Hematopoietic multipotent progenitor cell (in vitro differentiated cells): ENCODE results near the gene SCRN3. TPM values are rescaled to one million over a fixed set of nuclear protein-coding genes. Genes with fewer than 3 reads are reported as not detected.
"Not testable (repeated sequence)": the region's sequence is repeated elsewhere in the genome, so short reads cannot be mapped to it uniquely, and the experiment has no call there.

ENCODE experiments used
- DNase-seq, 3 donors: peaks; one replicate each; pipeline ENCODE4 v3.0.0-alpha.2; 2011 to 2015; ENCODE audit warnings: low read depth in 2 of 3, low spot score in 2 of 3
- total RNA-seq: library from RNA; depleted of rRNA; stranded (reverse); fragments of >200 nt; gene quantifications from one replicate; pipeline ENCODE4 v1.2.3, GENCODE V29; 2012

Gene SCRN3
- total RNA-seq, 1 donor, result 17.5 TPM

DNA sequence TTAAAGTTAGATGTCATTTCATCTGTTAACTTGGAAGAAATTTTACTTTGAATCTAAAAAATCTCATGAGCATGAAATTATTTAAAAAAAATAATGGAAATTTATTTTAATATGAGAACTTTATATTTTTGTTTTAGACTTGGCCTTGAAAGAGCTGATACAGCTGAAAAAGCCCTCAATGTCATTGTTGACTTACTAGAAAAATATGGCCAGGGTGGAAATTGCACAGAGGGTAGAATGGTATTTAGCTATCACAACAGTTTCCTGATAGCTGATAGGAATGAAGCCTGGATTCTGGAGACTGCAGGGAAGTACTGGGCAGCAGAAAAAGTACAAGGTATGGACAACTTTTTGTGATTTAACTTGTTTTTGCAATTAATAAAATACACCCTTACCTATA, 5.3 kb downstream of the SCRN3 start:
- no peak for DNase-seq

DNA sequence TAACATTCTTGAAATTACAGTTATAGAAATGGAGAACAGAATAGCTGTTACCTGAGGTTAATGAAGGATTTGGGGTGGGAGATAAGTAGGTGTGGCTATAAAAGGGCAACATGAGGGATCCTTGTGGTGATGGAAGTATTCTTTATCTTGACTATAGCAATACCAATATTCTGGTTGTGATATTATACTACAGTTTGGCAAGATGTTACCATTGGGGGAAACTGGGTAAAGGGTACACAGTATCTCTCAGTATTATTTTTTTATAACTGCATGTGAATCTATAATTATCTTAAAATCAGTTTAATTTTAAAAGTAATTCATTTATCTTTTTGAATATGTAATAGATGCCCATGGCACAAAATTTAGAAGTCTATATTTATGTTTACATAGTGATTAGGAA, 8.1 kb downstream of the SCRN3 start:
- no peak for DNase-seq

DNA sequence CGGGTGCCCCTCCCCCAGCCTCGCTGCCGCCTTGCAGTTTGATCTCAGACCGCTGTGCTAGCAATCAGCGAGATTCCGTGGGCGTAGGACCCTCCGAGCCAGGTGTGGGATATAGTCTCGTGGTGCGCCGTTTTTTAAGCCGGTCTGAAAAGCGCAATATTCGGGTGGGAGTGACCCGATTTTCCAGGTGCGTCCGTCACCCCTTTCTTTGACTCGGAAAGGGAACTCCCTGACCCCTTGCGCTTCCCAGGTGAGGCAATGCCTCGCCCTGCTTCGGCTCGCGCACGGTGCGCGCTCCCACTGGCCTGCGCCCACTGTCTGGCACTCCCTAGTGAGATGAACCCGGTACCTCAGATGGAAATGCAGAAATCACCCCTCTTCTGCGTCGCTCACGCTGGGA, 14.5 kb downstream of the SCRN3 start:
- DNase-seq, result not testable (repeated sequence)

DNA sequence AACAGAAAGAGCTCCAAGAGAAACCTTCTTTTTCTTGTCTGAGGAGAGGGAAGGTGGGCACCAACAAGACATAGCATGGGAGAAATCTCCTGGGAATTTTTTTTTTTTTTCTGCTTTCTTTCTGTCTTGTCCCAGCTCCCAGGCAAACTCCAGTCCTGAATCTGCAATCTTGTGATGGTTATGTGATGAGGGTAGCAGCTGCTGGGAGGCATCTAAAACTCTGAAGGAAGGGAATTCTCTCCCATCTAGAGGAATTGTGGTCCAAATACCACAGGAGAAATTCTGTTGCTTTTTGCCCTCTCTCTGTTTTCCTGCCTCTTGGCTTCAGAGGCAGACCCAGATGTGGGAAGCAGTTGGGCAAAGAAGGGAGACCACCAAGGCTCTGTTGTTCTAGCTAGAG, 16.7 kb downstream of the SCRN3 start:
- DNase-seq, result no peak

DNA sequence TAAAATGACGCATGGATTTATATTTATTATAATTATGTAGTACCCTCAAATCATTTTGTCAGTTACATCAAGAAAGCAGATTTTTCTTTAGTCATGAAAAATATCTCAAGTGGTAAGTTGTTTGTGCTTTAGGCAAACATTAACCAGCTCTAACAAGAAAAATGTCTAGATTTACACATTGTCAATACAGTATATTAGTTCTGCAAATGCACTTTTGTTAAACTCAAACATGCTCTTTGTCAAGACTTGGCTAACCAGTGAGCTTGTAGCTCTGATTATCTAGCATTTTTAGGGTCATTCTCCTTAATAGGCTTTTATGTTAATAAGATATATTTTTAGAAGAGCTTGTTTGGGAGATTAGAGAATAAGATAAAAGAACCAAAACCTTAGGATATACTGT, 32.7 kb downstream of the SCRN3 start:
- DNase-seq, result no peak

DNA sequence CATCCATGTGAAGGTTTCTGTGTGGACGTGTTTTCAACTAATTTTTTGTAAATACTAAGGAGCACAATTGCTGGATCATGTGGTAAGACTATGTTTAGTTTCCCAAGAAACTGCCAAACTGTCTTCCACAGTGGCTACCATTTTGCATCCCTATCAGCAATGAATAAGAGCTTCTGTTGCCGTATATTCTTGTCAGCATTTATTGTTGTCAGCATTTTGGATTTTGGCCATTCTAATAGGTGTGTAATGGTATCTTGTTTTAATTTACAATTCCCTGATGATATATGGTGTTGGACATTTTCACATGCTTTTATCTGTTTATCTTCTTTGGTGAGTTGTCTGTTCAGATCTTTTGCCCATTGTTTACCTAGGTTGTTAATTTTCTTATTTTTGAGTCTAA, 34.5 kb downstream of the SCRN3 start:
- no peak for DNase-seq

DNA sequence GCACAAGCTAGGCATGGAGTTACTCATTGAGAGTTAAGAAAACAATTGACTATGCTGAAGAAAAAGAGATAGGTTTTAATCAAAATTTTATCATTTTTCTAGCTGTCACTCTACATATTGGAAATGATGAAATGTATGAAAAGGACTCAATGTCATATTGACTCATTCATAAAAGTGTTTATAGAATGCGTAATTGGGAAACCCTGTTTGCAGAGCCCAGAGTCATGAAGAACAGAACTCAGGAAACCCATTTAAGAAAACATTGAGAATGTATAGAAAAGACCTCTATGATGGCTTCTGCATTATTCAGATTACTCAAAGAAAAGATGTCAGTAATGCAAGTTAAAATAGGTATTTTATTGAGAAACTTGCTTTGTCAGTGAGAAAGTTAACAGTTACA, 36.4 kb downstream of the SCRN3 start:
- DNase-seq, result no peak

DNA sequence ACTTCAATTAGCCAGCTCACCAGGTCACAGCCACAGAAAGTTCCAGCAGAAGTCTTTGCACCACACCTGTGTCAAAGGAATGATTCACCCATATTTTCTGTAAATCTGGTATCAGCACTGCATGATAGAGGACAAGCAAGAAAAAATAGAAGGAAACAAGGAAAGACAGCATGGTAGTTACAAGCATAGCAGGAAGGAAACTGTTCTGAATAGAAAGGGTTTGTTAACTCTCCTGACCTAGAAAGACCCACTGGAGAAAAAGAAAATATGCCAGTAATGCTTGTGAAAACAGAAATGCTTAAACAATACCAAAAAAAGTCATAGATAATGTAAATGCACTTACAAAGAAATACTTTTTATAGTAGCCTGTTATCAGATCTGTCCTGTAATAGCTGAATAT, 40.8 kb downstream of the SCRN3 start:
- DNase-seq, result no peak

DNA sequence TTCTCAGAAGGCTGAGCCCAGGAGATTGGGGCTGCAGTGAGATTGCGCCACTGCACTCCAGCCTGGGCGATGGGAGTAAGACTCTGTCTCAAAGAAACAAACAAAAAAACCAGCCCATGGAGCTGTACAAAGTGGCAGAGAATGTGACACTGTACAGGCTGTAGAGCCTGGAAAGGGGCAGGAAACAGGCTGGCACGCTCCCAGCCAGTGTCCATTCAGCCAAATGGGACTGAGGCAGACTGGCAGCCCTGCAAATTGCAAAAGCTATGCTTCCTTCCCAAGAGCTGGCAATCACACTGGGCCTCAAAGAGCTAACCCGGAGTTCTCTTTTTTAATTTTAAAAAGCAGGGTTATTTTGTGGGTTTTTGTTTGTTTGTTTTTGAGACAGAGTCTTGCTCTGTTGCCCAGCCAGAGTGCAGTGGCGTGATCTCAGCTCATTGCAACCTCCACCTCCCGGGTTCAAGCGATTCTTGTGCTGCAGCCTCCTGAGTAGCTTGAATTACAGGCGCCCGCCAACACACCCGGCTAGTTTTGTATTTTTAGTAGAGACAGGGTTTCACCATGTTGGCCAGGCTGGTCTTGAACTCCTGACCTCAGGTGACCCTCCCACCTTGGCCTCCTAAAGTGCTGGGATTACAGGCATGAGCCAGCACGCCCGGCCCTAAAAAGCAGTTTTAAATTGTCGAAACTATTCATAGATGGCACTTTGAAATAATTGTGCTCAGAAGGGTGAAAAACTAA, 42.8 kb downstream of the SCRN3 start:
- no peak for DNase-seq

DNA sequence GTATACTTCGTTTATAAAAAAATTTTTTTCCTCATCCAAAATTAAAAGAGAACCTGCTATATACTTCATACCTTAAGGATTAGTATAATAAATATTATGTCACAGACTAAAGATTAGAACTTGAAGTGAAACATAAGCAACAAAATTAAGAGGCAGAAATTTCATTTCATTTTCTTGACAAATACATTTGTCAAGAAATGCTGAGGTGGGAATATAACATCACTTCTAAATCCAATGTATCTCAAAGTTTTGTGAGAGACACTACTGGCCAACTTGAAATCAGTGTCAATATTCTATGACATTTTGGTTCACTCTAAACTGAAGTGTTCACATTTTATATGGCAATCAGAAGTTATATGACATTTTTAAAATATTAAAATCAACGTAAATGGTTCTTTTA, 43.8 kb downstream of the SCRN3 start:
- DNase-seq, result no peak

DNA sequence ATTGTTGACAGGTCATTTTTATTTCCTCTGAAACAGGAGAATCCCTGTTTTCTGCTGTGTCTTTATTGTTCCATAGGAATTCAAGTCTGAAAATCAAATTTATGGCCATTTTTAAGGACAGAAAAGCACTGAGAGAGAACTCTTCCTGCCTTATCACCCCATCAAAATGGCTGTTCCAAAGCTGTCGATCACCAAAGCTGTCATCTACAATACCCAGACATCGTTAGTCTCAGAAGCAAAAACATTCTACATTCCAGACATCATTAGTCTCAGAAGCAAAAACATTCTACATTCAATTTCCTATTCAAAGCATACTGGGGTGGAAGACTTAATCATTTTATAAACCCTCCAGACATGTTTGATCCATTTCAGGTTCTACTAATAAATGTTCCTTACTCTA, 44.4 kb downstream of the SCRN3 start:
- DNase-seq, result no peak

DNA sequence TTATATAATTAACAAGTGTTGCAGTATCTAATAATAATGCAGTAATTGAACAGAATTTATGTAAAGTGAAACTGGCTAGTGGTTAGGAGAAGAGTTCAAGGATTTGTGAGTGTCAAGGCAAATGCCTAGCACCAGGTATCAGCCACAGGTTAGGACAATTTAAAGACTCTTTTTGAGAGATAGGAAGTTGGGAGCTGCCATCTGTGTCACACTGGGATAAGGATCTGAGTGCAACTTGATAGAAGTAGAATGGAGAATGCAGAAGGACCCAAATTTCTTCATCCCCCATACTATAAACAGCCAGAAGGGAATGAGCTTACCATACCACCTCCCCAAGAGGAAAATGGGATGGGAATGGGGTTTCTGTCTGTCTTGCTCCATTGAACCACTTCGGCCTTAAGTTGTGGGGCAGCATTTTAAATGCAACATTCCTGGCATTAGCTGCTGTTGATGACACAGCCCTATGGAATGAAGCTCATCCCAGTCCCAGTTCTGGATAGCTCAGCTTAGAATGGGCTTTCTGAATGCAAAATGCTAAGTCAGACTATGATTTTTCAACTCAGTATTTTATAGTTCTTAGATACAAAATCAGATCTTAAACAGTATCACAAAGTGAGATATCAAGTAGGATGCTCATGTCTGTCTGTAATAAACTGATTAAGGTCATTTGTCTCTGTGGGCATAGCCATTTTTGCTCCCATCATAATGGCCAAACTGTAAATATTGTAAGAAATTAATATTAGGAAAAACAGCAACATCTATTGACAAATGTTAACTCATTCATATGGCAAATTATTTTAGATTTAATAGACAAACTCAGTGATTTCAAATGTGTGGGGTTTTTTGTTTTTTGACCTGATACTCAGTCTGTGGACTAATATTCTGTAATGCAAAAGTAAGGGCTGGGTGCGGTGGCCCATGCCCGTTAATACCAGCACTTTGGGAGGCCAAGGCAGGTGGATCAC, 47.3 kb downstream of the SCRN3 start:
- DNase-seq, result no peak

DNA sequence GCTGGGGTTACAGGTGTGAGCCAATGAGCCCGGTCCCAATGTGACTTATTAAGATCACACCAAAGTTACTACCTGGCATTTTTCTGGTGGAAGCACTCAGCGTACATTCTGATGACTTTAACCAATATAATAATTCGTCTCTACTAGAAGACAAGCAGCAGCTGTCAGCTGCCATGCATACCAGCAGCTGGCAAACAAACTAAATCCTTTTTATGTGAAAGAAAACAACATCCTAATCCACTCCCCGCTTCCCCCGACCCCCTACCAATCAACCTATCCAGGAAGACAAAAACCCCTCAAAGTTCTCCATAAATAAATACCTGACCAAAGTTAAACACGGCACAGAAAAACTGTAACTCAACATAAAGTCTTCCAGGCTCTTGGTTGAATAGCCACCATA, 49.2 kb downstream of the SCRN3 start:
- DNase-seq, result no peak

DNA sequence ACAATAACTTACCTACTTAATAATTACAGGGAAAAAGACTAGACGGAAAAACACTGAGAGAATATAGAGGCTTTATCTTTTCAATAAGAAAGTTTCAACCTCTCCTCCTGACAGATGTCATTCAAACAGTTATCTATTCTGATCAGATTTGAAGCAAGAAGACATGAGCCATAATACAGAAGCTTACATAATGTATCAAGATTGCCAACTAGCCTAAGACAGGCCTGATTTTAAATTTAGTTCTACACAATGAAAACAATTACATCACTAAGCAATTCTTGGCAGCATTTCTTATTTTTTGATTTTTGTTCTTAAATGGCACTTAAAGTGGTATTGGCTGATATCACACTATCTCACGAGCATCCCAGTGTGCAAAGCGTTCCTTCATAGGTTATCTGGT, 49.7 kb downstream of the SCRN3 start:
- DNase-seq, result no peak

DNA sequence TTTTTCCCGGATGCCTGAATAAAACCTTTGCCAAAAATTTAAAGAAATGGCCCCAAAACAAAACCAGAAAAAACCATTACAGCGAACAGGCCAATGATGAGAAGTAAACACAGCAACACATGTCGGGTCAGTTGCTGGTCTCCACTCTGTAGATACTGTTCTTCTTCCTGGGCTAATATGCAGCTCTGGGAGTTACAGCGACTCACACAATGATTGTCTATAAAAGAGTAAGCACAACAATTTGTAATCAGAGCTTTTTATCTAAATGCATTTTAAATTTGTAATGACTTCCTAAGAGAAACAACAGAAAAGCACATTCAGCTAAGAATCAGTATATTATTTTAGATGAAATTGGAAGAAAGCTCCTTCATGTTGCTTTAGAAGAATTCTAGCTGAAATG, 51.0 kb downstream of the SCRN3 start:
- DNase-seq, result no peak

DNA sequence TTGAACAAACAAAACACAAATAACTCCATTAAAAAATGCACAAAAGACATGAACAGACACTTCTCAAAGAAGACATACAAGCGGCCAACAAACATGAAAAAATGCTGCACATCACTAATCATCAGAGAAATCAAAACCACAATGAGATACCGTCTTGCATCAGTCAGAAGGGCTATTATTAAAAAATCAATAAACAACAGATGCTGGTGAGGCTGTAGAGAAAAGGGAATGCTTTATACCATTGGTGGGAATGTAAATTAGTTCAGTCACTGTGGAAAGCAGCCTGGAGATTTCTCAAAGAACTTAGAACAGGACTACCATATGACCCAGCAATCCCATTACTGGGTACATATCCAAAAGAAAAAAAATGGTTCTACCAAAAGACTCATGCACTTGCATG, 53.5 kb downstream of the SCRN3 start:
- no peak for DNase-seq

DNA sequence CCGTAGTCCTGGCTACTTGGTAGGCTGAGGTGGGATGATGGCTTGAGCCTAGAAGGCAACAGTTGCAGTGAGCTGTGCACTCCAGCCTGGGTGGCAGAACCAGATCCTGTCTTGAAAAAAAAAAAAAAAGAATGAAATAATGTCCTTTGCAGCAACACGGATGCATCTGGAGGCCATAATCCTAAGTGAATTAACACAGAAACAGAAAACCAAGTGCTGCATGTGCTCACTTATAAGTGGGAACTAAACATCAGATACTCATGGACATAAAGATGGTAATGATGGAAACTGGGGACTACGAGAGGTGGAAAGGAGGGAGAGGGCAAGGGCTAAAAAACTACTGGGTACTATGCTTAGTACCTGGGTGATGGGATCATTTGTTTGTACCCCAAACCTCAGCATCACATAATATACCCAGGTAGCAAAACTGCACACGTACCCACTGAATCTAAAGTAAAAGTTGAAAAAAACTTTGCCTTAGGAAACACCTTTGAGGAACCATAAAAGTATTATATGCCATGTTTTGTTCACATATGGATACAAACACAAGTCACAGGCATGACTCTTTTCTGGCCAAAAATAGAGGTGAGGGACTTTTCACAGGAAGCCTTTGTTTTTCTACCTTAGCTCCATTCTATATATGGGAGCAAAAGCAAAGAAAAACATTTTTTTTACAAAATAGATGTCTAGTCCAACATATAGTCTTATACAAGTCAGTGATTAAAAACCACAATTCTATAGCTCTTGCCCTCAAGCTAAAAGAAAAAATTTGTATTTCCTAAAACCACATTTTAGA, 54.7 kb downstream of the SCRN3 start:
- no peak for DNase-seq

DNA sequence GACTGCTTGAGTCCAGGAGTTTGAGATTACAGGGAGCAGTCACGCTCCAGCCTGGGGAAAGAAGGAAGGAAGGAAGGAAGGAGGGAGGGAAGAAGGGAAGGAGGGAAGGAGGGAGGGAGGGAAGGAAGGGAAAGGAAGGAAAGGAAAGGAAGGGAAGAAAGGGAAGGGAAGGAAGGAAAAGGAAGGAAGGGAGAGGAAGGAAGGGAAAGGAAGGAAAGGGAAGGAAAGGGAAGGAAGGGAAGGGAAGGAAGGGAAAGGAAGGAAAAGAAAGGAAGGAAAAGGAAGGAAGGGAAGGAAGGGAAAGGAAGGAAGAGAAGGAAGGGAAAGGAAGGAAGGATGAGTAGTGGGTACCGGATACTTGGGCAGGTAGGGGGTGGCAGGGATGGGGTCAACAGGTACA, 59.0 kb downstream of the SCRN3 start:
- DNase-seq, result no peak

DNA sequence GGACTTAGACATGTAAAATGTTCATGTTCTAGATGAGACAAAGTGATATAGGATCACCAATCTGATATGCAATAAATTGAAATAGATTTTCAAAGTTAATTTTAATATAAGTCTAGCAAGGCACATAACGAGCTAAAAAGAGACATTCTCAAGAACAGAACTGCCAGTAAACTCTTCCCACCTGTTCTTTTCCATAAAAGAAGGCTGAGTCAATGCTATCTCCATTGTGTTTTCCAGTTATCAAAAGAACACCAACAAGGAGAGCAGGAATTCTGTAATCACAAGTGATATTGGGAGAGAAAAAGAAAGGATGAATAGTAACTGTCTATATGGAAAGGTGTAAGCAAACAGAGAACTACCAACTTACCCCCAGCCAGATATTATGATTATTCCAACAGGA, 65.7 kb downstream of the SCRN3 start:
- DNase-seq, result no peak

DNA sequence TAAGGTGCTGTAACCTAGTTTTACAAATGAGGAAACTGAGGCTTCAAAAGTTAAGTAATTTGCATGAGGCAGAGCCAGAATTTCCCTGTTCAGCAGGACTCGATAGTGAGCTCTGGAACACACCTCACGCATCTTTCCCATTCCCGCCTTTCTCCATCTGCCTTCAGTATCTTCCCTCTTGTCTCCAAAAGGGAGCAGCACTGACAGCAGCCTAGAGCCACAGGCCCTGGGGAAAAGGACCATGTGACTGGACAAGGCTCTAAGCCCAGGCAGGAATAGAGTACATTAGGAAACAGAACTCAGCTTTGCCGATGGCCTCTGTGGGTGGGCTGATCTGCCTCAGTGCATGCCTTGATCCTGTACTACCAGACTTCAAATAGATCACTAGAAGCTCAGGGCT, 69.8 kb downstream of the SCRN3 start:
- DNase-seq, result no peak

DNA sequence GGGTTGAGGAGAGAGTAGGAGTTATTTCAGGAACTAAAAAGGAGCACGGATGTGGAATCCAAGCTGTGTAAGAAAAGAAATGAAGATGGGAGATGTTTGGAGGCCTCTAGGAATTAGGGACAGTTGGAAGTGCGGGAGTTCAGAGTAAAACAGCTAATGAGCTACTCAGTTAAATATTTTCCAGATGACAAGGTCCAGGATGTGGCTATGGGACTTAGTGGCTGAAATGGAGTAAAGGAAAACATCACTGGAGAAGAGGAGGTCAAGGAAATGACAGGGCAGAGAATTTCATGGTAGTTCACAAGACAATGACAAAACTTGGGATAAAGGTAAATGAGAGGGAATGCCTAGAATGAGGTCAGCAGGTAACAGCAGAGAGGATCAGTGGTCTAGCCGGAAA, 78.3 kb downstream of the SCRN3 start:
- DNase-seq, result no peak
